IPS DF 4.7 (cell line): ENCODE data around the gene MARCHF7.
"Not testable (repeated sequence)": the region's sequence is repeated elsewhere in the genome, so short reads cannot be mapped to it uniquely, and the experiment has no call there.

ENCODE experiments used
- DNase-seq: peaks from one replicate; pipeline ENCODE4 v3.0.0-alpha.2; 2013; ENCODE audit warnings: low spot score; ENCODE audit errors: extremely low read depth

MARCHF7 gene

GRCh38 chr2:159716409-159716808 lies 4.1 kb downstream of the MARCHF7 start:
- not testable (repeated sequence) for DNase-seq

DNA sequence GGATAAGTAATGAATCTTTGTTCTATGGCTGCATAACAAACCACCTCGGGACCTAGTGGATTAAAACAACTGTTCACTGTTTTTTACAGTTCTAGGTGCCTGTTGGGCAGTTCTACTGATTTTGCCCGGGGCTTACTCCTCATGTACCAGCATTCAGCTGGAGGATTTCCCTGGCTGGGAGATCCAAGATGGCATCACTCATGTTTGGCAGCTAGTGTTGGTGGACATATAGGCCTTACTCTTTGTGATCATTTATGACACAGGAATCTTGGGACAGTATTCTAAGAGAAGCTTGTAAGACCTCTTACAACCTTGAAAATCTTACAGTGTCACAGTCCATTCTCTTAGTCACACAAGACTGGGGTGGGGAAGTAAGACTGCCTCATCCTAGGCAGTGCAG lies 4.6 kb downstream of the MARCHF7 start:
- DNase-seq: no peak

- no peak for DNase-seq
Measured at GRCh38 chr2:159720676-159721075, 8.4 kb downstream of the MARCHF7 start.

- DNase-seq: no peak
Measured at GRCh38 chr2:159722580-159722979, 10.3 kb downstream of the MARCHF7 start.

GRCh38 chr2:159724795-159725572 lies 12.7 kb downstream of the MARCHF7 start:
- not testable (repeated sequence) for DNase-seq

- no peak for DNase-seq
Measured at GRCh38 chr2:159725713-159726112, 13.4 kb downstream of the MARCHF7 start.

DNA sequence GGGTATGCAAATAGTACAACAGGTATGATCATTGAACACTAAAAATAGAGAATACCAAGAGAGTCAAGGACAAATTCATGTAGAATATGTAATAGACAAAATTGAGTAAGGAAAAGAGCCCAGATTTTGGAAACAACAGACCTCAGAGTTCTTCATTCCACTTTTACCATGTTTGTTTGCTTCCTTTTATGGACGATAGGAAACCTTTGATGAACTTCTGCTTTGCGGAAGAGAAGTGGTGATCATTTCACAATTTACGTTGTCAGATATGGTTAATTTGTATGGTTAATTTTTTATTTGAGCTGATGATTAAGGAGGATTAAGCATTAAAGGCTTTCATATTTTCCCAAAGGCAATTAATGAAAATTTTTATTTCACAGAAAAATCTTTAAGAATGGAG lies 16.3 kb downstream of the MARCHF7 start:
- DNase-seq: no peak

- no peak for DNase-seq
Measured at GRCh38 chr2:159735648-159736047, 23.3 kb downstream of the MARCHF7 start.

DNA sequence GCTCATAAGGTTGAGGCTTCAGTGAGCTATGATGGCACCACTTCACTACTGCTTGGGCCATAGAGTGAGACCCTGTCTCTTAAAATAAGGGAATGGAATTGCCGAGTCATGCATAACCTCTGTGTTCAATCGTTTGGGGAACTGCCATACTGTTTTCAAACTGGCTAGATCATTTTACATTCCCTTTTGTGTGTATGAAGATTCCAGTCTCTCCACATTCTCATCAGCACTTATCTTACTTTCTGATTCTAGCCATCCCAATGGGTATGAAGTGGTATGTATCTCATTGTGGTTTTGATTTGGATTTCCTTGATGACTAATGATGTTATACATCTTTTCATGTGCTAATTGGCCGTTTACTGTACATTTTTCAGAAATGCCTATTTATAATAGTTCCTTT lies 23.7 kb downstream of the MARCHF7 start:
- no peak for DNase-seq

- no peak for DNase-seq
Measured at GRCh38 chr2:159737292-159737916, 25.1 kb downstream of the MARCHF7 start.

DNA sequence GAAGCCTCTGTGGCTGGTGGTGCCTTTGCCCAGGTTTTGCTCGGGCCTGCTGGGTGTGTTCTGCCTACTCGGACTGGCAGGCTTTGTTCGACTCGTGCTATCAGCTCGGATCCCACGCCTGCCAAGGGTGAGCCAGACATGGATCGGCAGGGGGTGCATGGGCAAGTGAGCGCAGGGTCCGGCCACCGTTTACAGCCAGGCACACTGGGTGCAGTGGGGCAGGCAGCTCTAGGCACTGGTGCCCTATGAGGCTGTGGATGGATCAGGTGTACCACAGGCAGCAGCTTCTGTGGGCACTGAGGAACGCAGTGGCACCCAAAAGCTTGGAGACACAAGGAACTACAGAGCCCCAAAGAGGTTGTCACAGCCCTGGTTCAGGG lies 25.6 kb downstream of the MARCHF7 start:
- no peak for DNase-seq

DNA sequence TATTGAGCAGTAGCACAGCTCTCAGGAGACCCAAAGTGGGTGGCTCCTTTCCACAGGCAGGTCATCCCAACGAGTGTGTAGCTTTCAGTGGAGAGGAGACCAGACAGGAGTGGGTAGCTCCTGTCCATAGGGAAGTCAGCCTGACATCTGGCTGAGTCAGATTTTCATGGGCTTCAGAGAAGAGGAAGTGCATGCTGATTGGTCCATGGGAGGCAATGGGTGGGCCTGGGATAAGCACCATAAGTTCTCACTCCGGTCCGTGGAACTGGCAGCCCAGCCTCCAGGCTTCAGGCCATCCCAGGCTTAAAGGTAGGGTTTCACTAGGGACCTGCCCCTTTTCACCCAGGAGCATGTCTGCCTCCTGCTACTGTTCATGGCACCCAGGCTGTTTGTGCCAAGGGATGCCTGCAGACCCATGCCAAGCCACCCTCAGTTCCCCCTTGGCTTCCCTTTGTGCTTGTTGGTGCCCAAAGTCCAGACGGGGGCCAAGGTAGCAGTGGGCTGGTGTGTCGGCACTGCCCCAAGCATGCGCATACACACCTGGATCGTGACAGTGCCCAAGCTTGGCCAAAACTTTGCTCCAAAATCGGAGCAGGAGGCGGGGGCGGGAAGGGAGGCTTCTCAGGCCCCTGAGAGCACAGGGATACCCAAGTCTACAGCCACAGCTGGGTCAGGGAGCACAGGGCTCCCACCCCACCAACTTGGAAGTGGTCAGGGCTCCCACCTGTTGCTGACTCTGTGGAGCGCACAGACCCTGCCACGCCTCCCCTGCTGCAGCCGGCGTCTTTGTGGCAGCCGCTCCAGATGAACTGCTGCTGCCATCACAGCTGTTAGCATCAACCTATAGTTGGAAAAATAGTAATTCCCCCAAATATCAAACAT lies 26.4 kb downstream of the MARCHF7 start:
- no peak for DNase-seq

GRCh38 chr2:159742846-159743245 lies 30.5 kb downstream of the MARCHF7 start:
- DNase-seq: no peak

DNA sequence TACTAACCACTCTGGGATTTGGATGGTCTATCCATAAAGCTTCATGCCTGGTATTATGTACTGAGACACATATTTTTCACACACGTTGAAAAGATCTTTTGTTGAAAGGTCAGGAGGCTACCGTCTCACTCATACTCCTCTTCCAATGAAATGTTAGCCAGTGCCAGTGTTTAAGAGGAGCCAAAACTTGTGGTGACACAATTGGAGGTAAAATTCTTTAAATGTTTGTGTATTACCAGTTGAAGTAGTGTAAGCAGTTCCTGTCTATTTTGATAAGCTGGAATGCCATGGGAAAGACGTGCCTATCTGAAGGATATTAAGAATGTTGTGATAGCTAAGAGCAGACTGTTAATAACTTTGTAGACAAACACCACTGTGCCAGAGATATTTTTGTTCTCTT lies 32.1 kb downstream of the MARCHF7 start:
- no peak for DNase-seq

GRCh38 chr2:159745237-159745636 lies 32.9 kb downstream of the MARCHF7 start:
- not testable (repeated sequence) for DNase-seq

DNA sequence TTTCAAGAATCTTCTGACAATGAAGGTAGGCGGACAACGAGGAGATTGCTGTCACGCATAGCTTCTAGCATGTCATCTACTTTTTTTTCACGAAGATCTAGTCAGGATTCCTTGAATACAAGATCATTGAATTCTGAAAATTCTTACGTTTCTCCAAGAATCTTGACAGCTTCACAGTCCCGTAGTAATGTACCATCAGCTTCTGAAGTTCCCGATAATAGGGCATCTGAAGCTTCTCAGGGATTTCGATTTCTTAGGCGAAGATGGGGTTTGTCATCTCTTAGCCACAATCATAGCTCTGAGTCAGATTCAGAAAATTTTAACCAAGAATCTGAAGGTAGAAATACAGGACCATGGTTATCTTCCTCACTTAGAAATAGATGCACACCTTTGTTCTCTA lies 35.8 kb downstream of the MARCHF7 start:
- no peak for DNase-seq

DNA sequence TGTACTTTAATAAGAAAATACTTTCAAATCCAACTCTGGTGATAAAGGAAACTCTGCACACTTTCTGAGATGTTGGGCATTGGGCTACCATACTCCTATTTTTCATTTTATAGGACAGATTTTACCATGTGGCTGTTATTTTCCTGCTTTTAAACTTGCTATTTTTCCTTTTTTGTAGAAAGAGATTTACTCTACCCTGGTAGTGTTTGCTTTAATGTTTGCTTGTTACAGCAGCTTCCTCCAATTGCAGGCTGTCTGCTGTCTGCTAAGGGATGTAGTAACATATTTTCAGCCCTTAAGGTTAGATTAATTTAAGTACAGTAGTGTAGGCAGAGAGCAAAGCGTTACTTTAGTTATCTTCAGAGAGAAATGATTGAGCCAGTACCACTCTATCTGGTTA lies 38.6 kb downstream of the MARCHF7 start:
- DNase-seq: no peak

DNA sequence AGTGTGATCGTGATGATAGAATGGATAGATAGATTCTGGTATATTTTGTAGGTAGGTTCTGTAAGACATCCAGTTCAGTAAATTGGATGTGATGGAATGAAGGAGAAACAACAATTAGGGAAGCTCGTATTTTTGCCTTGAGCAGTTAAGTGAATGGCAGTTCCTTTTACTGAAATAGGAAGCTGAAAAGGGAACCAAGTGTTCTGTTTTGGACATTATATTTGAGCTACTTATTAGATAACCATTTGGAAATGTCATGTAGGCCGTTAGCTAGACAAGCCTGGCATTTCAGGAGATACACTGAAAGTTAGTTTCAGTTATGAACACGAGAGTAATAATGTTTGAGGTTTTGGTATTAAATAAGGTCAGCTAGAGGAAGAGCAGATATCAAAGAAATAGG lies 41.5 kb downstream of the MARCHF7 start:
- DNase-seq: no peak

GRCh38 chr2:159755014-159755413 lies 42.7 kb downstream of the MARCHF7 start:
- no peak for DNase-seq

DNA sequence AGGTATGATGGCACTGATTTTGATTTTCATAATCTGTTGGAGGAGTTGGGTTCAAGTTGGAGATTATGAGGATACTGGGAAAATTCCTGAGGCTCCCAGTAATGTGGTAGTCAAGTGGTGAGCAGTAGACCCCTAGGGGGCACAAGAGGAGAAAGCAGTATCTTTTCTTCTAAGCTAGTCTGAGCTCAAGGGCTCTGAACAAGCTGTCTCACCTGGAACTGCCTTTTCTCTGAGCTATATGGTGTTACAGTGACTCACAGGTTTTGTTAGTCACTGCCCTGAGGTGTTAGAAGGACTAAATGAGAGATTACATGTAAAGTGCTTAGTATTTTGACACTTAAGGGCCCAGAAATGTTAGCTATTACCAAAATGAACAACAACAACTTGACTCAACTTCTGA lies 43.5 kb downstream of the MARCHF7 start:
- peak; percentile 19 for DNase-seq

GRCh38 chr2:159758239-159758638 lies 45.9 kb downstream of the MARCHF7 start:
- DNase-seq: no peak

DNA sequence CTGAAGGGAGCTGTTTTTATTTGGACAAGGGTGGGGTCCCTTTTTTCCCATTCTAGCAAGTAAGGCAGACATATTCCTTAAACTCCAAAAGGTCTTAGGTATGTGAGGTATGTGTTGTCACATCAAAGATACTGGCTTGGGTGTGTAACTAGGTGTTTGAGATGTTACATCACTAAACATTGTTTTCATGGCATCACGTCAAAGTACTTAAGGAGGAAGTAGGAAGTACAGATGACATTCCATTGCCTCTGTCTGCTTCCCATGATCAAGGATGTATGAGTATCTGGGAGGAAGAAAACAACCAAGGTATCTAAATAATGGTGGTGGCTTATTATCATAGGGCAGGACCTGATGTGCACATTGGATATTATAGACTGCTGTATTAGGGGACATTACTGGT lies 46.4 kb downstream of the MARCHF7 start:
- DNase-seq: no peak
